ENCODE measurements around the gene ZPBP.

DNA sequence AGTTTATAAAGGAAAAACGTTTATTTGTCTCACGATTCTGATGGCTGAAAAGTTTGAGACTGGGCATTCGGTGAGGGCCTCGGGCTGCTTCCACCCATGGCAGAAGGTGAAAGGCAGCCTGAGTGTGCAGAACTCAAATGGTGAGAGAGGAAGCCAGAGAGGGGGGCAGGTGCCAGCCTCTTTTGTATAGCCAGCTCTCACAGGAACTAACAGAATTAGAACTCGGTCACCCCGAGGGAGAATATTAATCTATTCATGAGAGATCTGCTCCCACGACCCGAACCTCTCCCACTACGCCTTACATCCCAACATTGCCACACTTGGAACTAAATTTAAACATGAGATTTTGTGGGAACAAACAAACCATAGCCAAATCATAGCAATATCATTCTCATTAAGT, 112.6 kb downstream of the ZPBP start:
- no peak for TF ChIP-seq CTCF (IDR thresholded peaks at IDR 0.05)
- no peak for TF ChIP-seq POLR2A (IDR thresholded peaks at IDR 0.05)

Data from testis (tissue), 2 donors.